ENCODE measurements around the gene MTA3. TPM values are rescaled to one million over a fixed set of nuclear protein-coding genes. Genes with fewer than 3 reads are reported as not detected.

The MTA3 gene
- polyA plus RNA-seq, 1 donor = 90.6 TPM

DNA sequence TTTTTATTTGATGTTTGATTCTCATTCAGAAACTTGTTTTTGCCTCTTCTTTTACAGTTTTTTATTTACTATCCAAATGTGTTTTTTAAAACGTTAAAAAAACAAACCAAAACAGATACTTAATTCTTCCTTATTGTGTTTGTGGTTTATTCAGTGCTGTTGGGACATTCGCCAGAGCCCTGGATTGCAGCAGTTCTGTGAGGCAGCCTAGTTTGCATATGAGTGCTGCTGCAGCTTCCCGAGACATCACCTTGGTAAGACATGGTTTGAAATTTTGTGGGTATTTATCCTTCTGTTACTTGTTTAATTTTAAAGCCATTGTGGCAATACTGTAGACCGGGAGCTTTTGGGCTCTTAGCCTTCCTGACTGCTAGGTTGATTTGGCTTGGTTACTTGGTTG lies 91.2 kb downstream of the MTA3 start:
- DNase-seq = no peak

DNA sequence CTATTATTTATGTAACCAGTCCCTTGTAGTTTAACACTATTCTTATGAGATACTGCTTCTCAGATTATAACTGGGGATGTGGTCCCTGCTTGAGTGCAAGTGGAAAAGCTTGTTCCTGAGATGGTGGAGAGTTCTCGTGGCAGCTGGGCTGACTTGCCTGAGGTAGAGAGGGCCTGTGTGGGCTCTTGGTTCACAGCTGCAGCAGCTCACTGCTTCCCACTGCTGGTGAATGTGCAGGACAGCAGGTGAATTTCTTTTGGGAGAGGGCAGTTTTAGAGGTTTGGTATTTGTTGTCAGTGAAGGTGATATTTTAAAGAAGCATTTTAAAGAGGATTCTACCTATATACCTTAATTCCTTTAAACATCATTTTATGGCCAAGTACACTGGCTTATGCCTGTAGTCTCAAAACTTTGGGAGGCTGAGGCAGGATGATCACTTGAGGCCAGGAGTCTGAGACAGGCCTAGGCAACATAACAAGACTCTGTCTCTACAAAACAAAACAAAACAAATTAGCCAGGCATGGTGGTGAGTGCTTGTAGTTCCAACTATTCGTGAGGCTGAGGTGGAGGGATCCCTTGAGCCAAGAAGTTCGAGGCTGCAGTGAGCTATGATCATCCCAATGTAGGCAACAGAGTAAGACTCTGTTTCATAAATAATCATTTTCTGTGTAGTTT lies 94.8 kb downstream of the MTA3 start:
- peak; percentile 79 for DNase-seq

DNA sequence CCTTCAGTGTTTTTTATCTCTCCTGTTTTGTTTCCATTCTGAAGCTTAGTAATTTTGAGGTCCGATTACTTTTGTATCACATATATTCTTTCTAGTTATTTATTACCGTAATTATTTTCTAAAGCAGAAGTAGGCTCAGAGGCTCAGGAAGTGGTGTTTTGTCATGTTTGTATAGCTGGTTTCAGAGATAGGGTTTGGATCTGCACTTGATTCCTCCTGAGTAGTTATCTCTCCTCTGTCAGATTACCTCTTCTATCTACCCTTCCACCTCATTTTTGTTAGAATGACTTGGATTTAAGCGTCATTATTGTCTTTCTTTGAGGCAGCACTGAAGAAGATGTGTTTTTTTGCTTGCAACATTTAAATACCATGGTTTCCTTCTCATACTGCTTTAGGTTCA lies 95.4 kb downstream of the MTA3 start:
- no peak for DNase-seq

DNA sequence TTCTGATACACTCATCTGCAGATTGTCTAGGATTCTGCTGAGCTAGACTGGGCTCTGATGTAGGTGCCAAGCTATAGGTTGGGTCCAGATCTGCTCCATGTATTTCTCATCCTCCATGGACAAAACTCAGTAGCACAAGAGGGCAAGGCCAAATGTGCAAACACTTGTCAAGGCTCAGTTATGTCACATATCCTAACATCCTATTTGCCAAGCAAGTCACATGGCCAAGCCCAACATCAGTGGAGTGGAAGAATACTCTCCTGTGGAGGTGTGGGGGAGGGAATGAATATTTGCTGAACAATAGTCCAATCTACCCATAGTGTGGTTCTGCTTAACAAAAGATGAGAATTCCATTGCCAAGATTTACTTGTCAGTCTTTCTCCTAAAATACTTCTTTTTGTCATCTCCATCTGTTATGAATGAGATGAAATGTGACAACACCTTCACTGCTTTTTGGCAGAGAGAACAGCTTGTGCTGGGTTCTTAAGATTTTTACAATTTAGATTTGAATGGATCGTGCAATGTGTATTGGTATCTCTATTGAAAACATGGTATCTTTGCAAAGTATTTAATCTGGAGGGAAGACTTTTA lies 105.7 kb downstream of the MTA3 start:
- DNase-seq = no peak

DNA sequence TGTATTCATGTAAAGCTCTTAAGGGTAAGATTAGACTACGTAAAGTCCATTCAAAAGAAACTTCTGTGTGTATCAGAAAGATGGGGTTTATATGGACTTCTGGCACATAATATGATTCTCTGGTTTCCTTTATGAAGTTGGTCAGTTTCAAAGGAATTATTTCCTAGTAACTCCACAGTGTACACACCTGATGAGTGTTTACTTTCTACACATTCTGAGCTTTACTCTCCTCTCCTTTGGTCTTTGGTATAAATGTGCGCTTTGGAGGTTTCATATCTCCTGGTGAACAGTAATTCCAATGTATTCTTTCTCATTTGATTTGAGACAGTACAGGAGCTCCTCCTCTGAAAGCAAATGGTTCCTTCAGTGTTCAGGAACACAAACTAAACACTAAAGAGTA lies 107.4 kb downstream of the MTA3 start:
- no peak for DNase-seq

DNA sequence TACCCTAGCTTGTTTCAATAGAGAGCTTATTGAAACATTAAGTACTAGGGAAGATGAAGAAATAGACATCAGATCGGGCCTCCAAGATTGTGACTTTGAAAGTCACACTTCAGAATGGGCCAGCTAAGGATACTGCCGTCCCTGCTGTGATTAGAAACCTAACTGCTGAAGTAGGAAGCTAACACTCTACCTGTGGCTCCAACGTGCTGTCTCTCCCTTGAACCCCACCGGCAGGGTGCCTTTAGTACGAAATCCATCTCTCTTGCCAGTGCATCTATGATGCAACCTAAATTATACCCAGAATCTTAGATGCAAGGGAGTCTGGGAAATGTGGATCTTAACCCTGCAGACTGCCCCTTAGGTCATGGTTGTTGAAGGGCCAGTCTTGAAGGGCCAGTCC lies 116.9 kb downstream of the MTA3 start:
- DNase-seq = no peak

DNA sequence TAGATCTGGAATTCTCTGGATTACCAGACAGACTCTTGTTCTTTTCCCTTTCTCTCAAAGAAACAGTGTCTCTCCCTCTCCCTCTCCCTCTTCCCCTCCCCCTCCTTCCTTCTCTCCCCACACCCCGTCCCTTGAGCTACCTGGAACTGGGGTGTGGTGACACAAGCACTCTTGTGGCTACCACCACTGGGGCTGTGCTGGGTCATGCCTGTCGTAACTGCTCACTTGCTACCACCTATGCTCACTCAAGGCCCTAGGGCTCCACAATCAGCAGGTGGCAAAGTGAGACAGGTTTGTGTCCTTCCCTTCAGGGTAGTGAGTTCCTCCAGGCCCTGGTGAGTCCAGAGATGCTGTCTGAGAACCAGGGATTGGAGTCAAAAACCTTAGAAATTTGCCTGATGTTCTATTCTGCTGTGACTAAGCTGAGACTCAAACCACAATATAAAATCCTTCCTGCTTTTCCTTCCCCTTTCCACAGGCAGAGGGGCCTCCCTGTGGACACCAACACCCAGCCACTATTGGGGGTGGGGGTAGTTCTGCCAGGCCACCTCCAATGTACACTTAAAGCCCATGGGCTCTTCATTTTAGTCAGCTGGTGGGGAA lies 124.7 kb downstream of the MTA3 start:
- no peak for DNase-seq

DNA sequence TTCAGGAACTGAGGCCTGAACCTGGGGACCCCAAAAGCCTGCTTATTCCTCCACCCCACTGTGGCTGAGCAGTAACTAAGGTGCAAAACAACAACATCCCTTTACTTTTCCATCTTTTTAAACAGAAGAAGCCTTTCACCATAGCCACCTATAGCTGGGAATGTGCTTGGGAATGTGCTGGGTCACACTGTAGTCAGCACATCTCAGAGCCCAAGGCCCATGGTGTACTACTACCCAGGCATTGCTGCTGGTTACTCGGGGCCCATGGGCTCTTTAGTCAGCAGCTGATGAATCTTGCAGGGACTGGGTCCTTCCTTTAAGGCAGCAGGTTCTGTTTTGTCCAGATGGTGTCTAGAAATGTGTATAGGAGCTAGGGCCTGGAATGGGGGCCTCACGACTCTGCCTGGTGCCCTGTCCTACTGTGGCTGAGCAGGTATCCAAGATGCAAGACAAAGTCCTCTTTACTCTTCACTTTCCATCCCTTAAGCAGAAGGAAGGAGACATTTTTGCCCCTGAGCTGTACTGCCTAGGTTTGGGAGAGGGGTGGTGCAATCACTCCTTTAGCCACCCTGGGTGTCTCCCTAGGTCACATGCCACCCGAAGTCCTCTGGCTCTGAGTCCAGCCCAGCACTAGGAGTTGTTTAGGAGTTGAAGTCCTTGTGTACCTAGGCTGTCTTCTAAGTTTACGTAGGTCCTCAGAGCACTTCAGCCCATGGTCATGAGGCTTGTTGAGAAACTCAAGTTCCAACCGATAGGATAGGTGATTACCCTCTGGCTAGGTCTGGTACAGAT lies 125.5 kb downstream of the MTA3 start:
- DNase-seq = no peak

DNA sequence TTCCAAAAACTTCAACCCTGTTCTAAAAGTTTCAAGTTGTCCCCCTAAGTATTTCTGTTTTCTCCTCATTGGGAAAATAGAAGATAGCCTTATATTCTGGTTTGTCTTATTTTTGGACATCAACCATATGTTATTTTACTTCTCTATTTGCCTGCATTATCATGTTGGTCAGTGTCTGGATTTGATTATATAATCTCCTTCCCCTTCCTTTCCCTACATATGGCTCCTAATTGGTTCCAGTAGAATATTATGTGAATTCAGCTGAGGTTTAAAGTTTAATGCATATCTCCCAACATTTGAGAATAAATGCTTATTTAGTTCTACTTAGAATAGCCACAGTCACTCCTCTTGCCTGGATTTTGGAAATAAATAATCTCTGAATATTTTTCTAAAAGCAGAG lies 128.6 kb downstream of the MTA3 start:
- no peak for DNase-seq

DNA sequence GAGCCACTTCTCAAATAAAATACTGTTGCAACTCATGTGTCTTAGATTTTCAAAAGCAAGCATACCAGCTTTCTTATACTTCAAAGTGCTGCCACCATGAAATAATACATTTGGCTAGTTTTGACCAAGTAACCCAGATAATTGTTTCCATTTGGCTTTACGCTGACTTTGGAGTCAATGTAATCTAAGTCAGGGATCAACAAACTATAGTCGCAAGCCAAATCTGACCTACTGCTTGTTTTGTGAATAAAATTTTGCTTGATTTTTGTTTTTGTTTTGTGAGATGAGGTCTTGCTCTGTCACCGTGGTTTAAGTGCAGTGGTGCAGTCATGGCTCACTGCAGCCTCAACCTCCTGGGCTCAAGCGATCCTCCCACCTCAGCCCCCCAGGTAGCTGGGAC lies 130.5 kb downstream of the MTA3 start:
- no peak for DNase-seq

DNA sequence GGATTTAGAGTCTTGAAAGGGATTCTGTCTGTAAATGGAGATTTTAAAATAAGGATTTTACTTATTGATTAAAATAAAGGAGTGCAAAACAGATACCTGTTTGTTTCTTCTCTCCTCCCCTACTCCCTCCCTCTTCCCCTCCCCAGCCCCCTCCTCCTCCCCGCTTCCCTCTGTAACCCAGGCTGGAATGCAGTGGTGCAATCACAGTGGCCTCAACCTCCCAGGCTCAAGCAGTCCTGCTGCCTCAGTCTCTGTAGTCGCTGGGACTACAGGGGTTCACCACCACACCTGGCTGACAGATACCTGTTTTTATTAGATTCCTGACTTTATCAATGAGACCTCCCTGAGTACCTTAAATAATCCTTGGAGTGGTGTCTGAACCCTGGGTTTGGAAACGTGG lies 138.4 kb downstream of the MTA3 start:
- DNase-seq = no peak

DNA sequence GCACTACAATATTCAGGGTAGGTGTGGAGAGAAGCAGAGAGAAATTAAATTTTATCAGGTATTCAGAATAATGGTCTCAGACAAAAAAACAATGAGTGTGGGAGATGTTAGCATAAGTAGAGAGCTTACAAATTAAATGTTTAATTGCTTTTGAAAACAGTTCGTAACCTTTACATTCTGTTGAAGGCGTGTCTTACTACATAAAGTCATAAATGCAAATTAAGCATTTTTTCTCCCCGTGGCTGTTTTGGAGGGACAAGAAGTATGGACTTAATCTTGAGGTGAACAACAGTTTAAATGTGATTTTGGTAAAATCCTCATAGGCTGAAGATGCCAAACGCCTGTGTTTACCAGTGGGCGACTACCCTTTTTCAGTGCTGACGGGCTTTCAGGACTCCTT lies 139.7 kb downstream of the MTA3 start:
- no peak for DNase-seq

DNA sequence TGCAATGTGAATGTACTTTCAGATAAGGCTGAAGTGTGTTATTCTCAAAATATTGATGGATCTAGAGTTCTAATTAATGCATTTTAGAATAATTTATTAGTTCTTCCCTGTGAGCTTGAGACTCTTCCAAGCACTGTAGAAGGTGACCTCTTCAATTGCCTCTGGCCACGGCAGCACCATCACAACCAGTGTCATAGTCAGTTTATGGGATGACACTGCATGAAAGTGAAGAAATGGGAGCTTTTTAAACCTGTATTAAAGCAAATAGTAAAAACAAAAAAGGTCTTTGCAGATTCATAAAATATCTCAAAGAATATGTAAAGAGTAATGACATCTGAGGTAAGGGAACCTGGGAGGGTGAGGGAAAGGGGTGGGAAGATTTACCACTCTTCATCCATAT lies 143.5 kb downstream of the MTA3 start:
- DNase-seq = no peak

DNA sequence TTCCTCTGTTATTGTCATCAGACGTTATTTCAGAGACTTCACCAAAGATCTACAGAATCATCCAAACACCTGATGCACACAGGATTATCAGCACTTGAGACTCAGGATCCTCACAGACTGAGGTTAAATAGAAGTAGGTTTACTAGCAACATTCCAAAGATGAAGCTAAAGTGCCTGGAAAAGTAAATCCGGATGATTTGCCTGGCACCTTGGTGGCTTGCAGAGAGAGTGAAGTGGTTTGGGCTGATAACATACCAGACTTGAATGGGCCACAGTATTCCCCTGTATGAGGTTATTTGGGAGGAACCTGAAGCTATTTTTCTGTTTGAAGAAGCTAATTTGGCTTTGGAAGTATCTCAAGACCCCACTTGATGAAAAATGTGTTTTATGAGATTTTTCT lies 144.5 kb downstream of the MTA3 start:
- no peak for DNase-seq

DNA sequence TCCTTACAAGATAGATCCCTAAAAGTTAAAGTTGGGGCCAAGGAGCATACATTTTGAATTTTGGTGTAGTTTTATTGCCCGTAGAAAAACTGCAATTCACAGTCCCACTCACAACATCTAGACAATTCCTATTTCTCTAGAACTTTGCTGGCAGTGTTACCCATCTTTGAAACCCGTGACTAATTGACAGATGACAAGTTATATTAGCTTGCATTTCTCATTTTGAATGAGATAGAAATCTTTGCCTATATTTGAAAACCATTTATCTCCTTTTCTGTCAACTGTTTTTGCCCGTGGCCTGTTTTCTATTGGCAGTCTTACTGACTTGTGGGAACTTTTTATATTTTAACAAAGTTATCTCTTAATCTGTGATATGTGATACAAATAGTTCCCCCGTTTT lies 145.5 kb downstream of the MTA3 start:
- no peak for DNase-seq

DNA sequence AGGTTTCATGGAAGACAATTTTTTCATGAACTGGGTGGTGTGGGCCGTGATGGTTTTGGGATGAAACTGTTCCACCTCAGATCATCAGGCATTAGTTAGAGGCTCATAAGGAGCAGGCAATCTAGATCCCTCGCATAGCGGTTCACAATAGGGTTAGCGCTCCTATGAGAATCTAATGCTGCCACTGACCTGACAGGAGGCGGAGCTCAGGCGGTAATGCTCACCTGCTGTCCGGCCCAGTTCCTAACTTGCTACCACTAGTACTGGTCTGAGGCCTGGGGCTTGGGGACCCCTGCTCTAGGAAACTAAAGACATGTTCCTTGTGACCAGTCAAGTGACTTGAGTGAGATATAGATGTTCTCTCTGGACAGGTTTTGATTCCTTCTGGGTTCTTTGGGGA lies 146.3 kb downstream of the MTA3 start:
- DNase-seq = no peak

DNA sequence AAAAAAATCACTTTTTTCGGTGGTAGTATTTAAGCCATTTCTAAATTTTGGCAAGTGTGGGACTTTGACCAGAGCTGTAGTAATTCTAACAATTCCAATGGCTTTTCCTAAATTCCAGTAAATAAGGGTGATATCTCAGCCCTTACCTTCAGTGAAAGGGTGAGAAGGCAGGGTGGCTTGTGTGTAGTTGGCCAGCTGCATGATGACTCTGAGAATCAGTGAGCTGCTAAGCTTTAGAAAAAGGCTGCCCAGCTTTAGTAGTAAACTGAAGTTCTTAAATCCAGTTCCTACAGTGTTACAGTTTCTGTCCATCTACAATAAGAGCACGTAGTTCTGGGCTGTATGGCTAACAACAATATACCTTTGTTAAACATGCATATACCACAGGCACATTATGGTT lies 153.5 kb downstream of the MTA3 start:
- no peak for DNase-seq

DNA sequence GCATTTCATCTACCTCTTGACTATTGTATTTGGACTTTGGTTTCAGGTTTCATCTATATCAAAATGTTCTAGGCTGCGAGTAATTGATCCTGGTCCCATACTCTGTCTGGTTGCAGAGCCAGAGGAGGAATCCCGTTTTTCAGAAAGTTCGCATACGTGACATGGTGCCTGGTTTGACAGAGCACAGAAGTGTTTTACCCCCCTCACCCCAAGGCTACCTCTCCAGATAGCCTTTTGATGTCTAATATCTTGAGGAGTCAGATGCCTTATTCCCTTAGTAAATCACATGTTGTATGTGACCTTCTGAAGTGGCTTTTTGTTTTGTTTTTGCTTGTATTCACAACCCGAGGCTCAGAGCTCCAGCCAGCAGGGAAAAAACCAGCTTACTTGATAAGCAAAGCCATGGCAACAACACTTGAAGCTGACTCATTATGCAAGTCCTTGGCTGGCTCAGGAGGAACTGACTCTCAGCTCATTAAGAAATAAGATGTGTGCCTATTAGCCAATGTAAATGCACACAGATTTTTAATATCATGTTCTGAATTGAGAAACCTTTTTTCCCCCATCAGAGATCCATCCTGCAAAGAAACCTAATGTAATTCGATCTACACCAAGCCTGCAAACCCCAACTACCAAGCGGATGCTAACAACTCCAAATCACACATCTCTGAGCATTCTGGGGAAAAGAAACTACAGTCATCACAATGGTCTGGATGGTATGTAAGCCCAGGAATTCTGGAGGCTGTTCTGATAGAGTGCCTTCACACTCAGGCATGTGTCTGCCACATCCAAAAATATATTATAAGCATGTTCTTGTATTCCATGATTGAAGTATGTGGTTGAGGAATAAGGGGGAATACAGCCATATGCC lies 154.1 kb downstream of the MTA3 start:
- peak; percentile 32 for DNase-seq

DNA sequence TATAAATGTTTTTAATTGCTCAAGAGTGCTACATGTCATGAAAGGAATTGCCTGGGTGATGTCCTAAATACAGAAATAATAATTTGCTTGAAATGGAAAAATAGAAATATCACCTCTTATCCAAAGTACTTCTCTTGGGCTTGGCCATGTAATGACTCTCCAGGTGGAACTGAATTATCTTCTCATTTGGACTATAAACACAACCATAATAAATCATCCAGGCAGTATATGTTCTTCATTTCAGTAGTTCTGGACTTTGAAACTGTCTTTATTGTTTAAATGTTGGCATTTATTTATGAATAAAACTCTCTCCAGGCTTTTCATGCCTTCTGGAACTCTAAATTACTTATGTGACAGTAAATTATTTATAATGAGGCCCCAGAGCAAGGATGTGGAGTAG lies 155.0 kb downstream of the MTA3 start:
- DNase-seq = no peak

DNA sequence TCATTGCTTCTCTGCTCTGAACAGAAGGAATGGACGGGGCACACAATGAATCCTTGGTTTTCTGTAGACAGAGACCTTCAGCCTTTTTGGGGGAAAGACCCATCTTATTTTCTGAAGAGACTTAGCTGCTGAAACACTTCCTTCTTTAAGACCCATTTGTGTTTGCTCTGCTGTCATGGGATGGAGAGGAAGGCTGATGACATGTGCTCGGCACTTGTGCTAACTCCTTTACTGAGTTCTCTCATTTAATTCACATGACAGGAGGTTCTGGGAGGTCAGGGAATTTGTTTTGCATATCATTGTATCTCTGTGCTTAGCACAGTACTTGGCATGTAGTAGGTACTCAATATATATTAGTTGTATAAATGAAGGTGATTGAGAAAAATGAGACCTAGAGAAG lies 156.5 kb downstream of the MTA3 start:
- DNase-seq = no peak

DNA sequence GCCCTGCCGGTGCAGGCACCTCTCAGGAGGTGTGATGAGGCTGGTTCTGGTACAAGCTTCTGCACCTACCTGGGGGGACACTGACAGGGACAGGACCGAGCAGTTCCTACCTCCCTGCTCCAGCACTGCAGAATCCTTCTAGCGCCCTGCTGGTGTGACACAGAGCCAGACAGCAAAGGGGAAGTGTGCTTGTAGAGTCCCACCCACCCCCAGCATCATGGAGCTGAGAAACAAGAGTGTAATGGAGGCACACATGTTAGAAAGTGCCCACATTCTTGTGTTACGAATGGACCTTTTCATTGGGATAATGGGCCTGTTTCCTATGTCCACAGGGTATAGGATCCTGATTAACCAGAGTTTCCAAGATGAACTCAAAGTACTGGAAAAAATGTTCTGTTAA lies 157.2 kb downstream of the MTA3 start:
- DNase-seq = no peak

DNA sequence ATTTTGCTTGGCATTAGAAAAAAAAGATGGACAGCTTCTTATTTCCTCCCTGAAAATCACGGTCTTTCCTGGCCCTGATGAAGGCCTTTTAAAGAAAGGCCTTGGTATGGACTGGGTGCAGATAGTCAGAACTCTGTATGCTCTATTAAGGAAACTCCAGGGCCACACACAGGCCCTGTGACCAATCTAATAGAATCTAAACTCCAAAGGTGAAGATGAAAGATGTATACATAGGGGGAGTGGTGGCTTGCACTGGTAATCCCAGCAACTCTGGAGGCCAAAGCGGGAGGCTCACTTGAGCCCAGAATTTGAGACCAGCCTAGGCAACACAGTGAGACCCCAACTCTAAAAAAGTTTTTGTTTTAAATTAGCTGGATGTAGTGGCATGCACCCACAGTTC lies 158.2 kb downstream of the MTA3 start:
- DNase-seq = no peak
